ENCODE results near the gene GNS.

GRCh38 chr12:64806173-64806572, 47.0 kb upstream of the GNS start:
- TF ChIP-seq ZNF274 (IDR thresholded peaks at IDR 0.05; ENCODE audit: low read depth, low read length) (no peak), YY1 (IDR thresholded peaks at IDR 0.05; ENCODE audit: insufficient read depth, insufficient read length) (no peak)

Measured in NT2/D1 (cell line).